ENCODE data around the gene CDRT4. TPM values are rescaled to one million over a fixed set of nuclear protein-coding genes. Genes with fewer than 3 reads are reported as not detected.

Gene CDRT4
- total RNA-seq, 1 donor, result 6.5 TPM

DNA sequence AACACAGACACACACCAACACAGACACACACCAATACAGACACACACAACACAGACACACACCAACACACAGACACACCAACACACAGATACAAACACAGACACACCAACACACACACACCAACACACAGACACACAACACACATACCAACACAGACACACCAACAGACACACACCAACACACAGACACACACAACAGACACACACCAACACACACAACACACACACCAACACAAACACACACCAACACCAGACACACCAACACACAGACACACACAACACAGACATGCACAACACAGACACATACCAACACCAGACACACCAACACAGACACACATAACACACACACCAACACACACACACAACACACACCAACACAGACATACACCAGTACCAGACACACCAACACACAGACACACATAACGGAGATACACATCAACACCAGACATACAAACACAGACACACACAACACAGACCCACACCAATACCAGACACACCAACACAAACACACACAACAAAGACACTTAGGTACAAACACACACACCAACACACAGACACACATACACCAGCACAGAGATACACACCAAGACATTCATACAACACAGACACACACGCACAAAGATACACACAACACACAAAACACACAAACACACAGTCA is 2.2 kb downstream of the CDRT4 start:
- no peak for TF ChIP-seq CTCF (IDR thresholded peaks at IDR 0.05; ENCODE audit: insufficient read depth, low read depth, low read length)
- H3K4me3 ChIP-seq (ENCODE audit: low read depth, low read length), result no peak overlapping the region
- no peak for DNase-seq (ENCODE audit: low read depth)

- TF ChIP-seq CTCF (IDR thresholded peaks at IDR 0.05; ENCODE audit: insufficient read depth, low read depth, low read length), result no peak
- DNase-seq (ENCODE audit: low read depth), result no peak
Observed at GRCh38 chr17:15464231-15464985, 3.0 kb downstream of the CDRT4 start.

DNA sequence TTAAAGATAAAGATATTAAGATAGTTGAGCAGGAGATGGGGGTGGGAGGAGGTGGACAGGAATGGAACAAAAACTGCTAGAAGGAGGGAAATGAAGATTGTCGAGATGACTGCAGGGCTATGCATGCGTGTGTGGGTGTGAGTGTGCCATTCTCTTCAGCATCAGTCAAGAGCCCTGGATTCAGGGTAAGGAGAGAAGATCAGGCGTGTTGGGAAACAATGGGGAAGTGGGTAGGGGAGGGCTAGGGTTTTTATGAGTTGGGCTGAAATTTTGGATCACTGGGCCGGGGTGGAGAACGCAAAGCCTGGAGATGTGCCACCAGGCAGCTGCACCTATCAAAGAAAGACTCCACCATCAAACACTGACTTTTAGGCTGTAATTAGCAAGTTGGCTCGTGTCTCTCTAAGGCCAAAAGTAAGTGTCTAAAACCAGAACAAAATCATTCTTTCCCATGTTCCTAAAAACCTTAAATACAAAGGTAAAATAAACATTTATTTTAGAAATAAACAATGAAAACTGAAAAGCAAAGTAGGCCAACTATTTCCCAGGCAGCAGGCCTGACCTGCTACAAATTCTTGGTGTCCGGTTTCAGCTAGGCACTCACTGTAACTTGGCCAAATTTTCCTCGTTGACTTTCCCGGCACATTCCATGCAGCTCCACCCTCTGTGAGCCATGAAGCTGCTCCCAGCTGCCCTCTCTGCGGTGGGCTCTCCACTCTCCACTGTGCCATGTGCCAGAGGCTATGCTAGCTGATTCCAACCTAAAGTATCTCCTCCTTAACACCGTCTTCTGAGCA is 4.2 kb downstream of the CDRT4 start:
- no peak overlapping the region for H3K4me3 ChIP-seq (ENCODE audit: low read depth, low read length)
- TF ChIP-seq CTCF (IDR thresholded peaks at IDR 0.05; ENCODE audit: insufficient read depth, low read depth, low read length), result no peak
- peak; percentile 87 for DNase-seq (ENCODE audit: low read depth)

More at GRCh38 chr17:15464231-15464985, 3.0 kb downstream of the CDRT4 start:
- no peak overlapping the region for H3K4me3 ChIP-seq (ENCODE audit: low read depth, low read length)

- no peak for DNase-seq (ENCODE audit: low read depth)
- H3K4me3 ChIP-seq (ENCODE audit: low read depth, low read length), result no peak overlapping the region
- no peak for TF ChIP-seq CTCF (IDR thresholded peaks at IDR 0.05; ENCODE audit: insufficient read depth, low read depth, low read length)
Observed at GRCh38 chr17:15457723-15458094, 9.7 kb downstream of the CDRT4 start.

GRCh38 chr17:15456972-15457722 is 10.3 kb downstream of the CDRT4 start:
- peak; percentile 87 for DNase-seq (ENCODE audit: low read depth)
- H3K4me3 ChIP-seq (ENCODE audit: low read depth, low read length), result no peak overlapping the region
- TF ChIP-seq CTCF (IDR thresholded peaks at IDR 0.05; ENCODE audit: insufficient read depth, low read depth, low read length), result peak; percentile 53

- no peak overlapping the region for H3K4me3 ChIP-seq (ENCODE audit: low read depth, low read length)
- no peak for DNase-seq (ENCODE audit: low read depth)
Observed at GRCh38 chr17:15456496-15456895, 10.9 kb downstream of the CDRT4 start.

More at GRCh38 chr17:15456496-15456895, 10.9 kb downstream of the CDRT4 start:
- no peak for TF ChIP-seq CTCF (IDR thresholded peaks at IDR 0.05; ENCODE audit: insufficient read depth, low read depth, low read length)

Data from fibroblast of villous mesenchyme (primary cell).